ENCODE measurements around the gene MROH2B.

Gene MROH2B

DNA sequence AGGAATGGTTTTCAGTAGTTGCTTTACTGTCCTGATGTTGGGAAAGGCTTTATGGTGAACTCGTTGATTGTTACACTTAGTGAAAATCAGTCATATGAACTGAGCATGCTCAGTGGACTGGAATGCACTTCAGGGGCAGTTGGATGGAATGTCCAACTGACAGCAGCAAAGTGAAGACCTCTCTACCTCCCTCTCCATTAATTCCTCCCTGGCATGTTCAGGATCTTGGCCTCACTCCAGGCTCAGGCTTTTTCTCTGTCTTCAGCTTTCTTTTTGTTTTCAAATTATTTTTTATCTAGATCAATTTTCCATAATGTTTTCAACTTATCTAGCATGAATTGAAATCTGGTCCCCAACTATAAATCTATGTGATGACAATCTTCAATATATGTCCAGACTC lies at the start of gene MROH2B:
Gene MROH2B (minus strand): TSS at position 101 of the 400 bp plus-strand sequence. CDS start 490 bp downstream, outside the sequence.
- ChIA-PET CTCF (no interaction called here), POLR2A (no interaction called here)
- TF ChIP-seq ARNT (IDR thresholded peaks at IDR 0.05) (no peak), NFRKB (IDR thresholded peaks at IDR 0.05) (no peak), TARDBP (IDR thresholded peaks at IDR 0.05) (no peak)
- no peak for DNase-seq (ENCODE audit: extremely low spot score)

- no peak for DNase-seq (ENCODE audit: extremely low spot score)
- POLR2A ChIA-PET = no interaction called here
- TF ChIP-seq ELF4 (IDR thresholded peaks at IDR 0.05) = no peak
- no peak for TF ChIP-seq LEF1 (IDR thresholded peaks at IDR 0.05; ENCODE audit: borderline replicate concordance)
- TF ChIP-seq BHLHE40 (IDR thresholded peaks at IDR 0.05; ENCODE audit: borderline replicate concordance) = no peak
- no peak for TF ChIP-seq HDGF (IDR thresholded peaks at IDR 0.05; ENCODE audit: borderline replicate concordance)
- TF ChIP-seq FOXK2 (IDR thresholded peaks at IDR 0.05) = no peak
- no peak for TF ChIP-seq FOXM1 (IDR thresholded peaks at IDR 0.05; ENCODE audit: borderline replicate concordance)
- no peak for TF ChIP-seq SP1 (IDR thresholded peaks at IDR 0.05)
- no peak for TF ChIP-seq FOXA1 (IDR thresholded peaks at IDR 0.05)
- TF ChIP-seq, protein P1, sequence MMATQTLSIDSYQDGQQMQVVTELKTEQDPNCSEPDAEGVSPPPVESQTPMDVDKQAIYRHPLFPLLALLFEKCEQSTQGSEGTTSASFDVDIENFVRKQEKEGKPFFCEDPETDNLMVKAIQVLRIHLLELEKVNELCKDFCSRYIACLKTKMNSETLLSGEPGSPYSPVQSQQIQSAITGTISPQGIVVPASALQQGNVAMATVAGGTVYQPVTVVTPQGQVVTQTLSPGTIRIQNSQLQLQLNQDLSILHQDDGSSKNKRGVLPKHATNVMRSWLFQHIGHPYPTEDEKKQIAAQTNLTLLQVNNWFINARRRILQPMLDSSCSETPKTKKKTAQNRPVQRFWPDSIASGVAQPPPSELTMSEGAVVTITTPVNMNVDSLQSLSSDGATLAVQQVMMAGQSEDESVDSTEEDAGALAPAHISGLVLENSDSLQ (IDR thresholded peaks at IDR 0.05) = no peak
- TF ChIP-seq NFRKB (IDR thresholded peaks at IDR 0.05) = no peak
- TF ChIP-seq CTBP1 (IDR thresholded peaks at IDR 0.05; ENCODE audit: borderline replicate concordance) = no peak
- CTCF ChIA-PET = no interaction called here
Measured at GRCh38 chr5:41120600-41120999, 49.5 kb upstream of the MROH2B start.

- ChIA-PET POLR2A (no interaction called here), CTCF (no interaction called here)
- DNase-seq (ENCODE audit: extremely low spot score) = no peak
- no peak for TF ChIP-seq ARNT (IDR thresholded peaks at IDR 0.05)
Measured at GRCh38 chr5:41118177-41118576, 47.0 kb upstream of the MROH2B start.

DNA sequence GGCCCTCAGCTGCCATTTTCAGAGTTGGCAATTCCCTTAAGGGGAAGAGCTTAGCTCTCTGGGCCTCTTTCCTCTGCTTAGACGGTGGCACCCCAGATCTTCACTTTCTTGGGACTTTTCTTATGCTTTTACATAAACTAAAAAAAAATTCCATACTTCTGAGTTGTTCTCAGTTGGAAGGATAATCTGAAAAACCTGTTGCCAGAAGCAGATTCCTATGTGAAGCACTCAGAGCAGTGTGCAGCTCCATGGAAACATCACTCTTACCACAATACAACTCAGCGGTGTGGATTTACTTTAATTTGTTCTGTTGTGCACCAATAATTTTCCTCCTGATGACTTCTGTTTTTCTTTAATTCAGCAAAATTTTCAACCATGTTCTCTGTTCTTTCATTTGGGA lies 44.1 kb upstream of the MROH2B start:
- no peak for DNase-seq (ENCODE audit: extremely low spot score)
- TF ChIP-seq SP1 (IDR thresholded peaks at IDR 0.05) = no peak
- no peak for TF ChIP-seq LEF1 (IDR thresholded peaks at IDR 0.05; ENCODE audit: borderline replicate concordance)
- no peak for TF ChIP-seq ELF4 (IDR thresholded peaks at IDR 0.05)
- TF ChIP-seq FOXA1 (IDR thresholded peaks at IDR 0.05) = no peak
- TF ChIP-seq HDGF (IDR thresholded peaks at IDR 0.05; ENCODE audit: borderline replicate concordance) = no peak
- CTCF ChIA-PET = no interaction called here
- POLR2A ChIA-PET = no interaction called here

DNA sequence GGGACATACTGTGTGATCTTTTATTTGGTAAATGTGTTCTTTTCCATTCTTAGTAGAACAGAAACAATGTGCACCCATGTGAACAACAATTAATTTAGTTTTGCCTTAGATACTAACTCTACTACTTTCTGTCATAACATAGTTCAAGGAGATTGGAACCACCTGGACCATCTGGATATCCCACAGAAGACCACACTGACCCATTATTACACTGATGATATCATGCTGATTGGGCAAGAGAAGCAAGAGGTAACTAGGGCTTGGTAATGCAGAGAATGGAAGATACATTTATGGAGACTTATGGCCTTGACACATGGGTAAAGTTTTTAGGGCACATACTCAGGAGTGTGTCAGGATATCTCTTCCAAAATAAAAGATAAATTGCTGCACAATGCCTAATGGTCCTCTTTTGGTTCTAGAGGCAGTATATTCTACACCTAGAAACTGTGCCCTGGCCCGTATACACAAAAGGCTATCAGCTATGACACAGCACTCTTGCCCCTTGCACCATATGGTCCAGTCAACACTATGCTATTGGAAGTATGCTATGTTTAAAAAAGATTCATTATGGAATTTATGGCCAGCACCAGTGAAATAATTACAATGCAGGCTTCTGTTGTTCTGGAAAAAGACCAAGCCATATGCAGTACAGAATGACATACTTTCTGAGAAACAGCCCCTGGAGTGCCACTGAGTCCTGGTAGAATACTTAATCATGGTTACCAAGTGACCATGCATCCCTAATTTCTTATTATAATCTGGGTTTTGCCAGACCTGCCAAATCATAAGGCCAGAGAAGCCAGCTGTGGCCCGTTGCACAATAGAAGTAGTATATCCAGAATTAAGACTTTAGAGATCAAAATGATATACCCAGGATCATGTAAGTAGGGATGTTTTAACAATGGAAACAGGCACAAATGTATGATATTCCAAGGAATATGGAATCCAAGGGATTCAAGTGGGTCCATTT lies 41.6 kb upstream of the MROH2B start:
- DNase-seq (ENCODE audit: extremely low spot score) = no peak
- TF ChIP-seq FOXK2 (IDR thresholded peaks at IDR 0.05) (no peak), L3MBTL2 (conservative IDR thresholded peaks at IDR 0.05) (no peak), SUZ12 (IDR thresholded peaks at IDR 0.05) (no peak), BHLHE40 (IDR thresholded peaks at IDR 0.05; ENCODE audit: borderline replicate concordance) (no peak), ZNF384 (IDR thresholded peaks at IDR 0.05) (no peak), LEF1 (IDR thresholded peaks at IDR 0.05; ENCODE audit: borderline replicate concordance) (no peak)
- POLR2A ChIA-PET = no interaction called here
- CTCF ChIA-PET = no interaction called here

GRCh38 chr5:41109186-41109585 lies 38.0 kb upstream of the MROH2B start:
- POLR2A ChIA-PET = no interaction called here
- TF ChIP-seq SP1 (IDR thresholded peaks at IDR 0.05) (no peak), ARNT (IDR thresholded peaks at IDR 0.05) (no peak), ELF4 (IDR thresholded peaks at IDR 0.05) (no peak), FOXM1 (IDR thresholded peaks at IDR 0.05; ENCODE audit: borderline replicate concordance) (no peak), FOXK2 (IDR thresholded peaks at IDR 0.05) (no peak), TARDBP (IDR thresholded peaks at IDR 0.05) (no peak), SUZ12 (IDR thresholded peaks at IDR 0.05) (no peak), CTBP1 (IDR thresholded peaks at IDR 0.05; ENCODE audit: borderline replicate concordance) (no peak), LEF1 (IDR thresholded peaks at IDR 0.05; ENCODE audit: borderline replicate concordance) (no peak), HDGF (IDR thresholded peaks at IDR 0.05; ENCODE audit: borderline replicate concordance) (no peak), BHLHE40 (IDR thresholded peaks at IDR 0.05; ENCODE audit: borderline replicate concordance) (no peak), NFRKB (IDR thresholded peaks at IDR 0.05) (no peak), FOXA1 (IDR thresholded peaks at IDR 0.05) (no peak), L3MBTL2 (conservative IDR thresholded peaks at IDR 0.05) (no peak), ZNF384 (IDR thresholded peaks at IDR 0.05) (no peak)
- TF ChIP-seq, protein P1 (IDR thresholded peaks at IDR 0.05) = no peak
- no peak for DNase-seq (ENCODE audit: extremely low spot score)
- CTCF ChIA-PET = no interaction called here

DNA sequence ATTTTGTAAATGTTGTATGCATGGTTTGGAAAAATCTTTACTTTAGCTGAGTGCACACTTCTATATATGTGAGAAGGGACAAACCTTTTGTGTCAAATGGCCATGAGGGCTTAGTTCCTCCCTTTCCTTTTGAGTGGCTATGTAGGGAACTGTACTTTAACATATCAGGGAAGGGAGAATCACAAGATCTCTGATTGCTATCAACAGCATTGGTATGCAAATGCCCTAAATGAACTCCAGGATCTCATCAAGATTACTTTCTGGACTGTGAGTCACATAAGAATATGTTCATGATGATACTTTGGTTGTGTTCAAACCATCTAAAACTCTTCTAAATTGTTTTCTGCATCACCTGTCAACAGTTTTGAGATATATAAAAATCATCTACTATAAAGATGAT lies 31.2 kb upstream of the MROH2B start:
- TF ChIP-seq LEF1 (IDR thresholded peaks at IDR 0.05; ENCODE audit: borderline replicate concordance) (no peak), FOXA1 (IDR thresholded peaks at IDR 0.05) (no peak), BHLHE40 (IDR thresholded peaks at IDR 0.05; ENCODE audit: borderline replicate concordance) (no peak), ZNF384 (IDR thresholded peaks at IDR 0.05) (no peak)
- DNase-seq (ENCODE audit: extremely low spot score) = no peak
- ChIA-PET POLR2A (no interaction called here), CTCF (no interaction called here)

Data from HEK293T (cell line).